Sigmoid colon (tissue), 4 donors: ENCODE data around the gene CTXND2.
"Not testable (repeated sequence)": the region's sequence is repeated elsewhere in the genome, so short reads cannot be mapped to it uniquely, and the experiment has no call there.

Experiments used
- EP300 ChIP-seq, 4 donors: sonication (generic); formaldehyde crosslinking; IDR thresholded peaks; one replicate each; pipeline ENCODE4 v1.6.1; 2017; ENCODE audit warnings: antibody characterized with exemption in 4 of 4
- POLR2A ChIP-seq, 2 donors: fragments of 450-650 bp; IDR thresholded peaks; one replicate each; pipeline ENCODE4 v1.6.1; 2016; ENCODE audit warnings: antibody characterized with exemption in 2 of 2, mild to moderate bottlenecking in 2 of 2, moderate library complexity in 2 of 2
- TF ChIP-seq, protein P1 (sequence below), 4 experiments: fragments of 450-650 bp in 3 of 4; fragments of 200-600 bp in 1 of 4; IDR thresholded peaks; one replicate each; pipeline ENCODE4 v1.5.1; 2016 to 2019; ENCODE audit warnings: antibody characterized with exemption in 4 of 4, mild to moderate bottlenecking in 3 of 4, moderate library complexity in 2 of 4

GRCh38 chr1:150899795-150900194, 12.9 kb downstream of the CTXND2 start:
- TF ChIP-seq, protein P1, sequence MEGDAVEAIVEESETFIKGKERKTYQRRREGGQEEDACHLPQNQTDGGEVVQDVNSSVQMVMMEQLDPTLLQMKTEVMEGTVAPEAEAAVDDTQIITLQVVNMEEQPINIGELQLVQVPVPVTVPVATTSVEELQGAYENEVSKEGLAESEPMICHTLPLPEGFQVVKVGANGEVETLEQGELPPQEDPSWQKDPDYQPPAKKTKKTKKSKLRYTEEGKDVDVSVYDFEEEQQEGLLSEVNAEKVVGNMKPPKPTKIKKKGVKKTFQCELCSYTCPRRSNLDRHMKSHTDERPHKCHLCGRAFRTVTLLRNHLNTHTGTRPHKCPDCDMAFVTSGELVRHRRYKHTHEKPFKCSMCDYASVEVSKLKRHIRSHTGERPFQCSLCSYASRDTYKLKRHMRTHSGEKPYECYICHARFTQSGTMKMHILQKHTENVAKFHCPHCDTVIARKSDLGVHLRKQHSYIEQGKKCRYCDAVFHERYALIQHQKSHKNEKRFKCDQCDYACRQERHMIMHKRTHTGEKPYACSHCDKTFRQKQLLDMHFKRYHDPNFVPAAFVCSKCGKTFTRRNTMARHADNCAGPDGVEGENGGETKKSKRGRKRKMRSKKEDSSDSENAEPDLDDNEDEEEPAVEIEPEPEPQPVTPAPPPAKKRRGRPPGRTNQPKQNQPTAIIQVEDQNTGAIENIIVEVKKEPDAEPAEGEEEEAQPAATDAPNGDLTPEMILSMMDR (IDR thresholded peaks at IDR 0.05): not testable (repeated sequence)
- TF ChIP-seq POLR2A, EP300 (IDR thresholded peaks at IDR 0.05): not testable (repeated sequence)
